Spleen (tissue), 7 donors: ENCODE results near the gene PSMC2.

Experiments used
- CTCF ChIP-seq, 11 experiments: fragments of 200-600 bp in 7 of 11; fragments of 450-650 bp in 4 of 11; sonication (generic) in 4 of 11; IDR thresholded peaks in 8 of 11; conservative IDR thresholded peaks in 3 of 11; 1 replicate in 7 of 11; 2 replicates in 4 of 11; pipeline versions ENCODE4 v1.4.0 to v1.8.0; 2016 to 2021; ENCODE audit warnings: antibody characterized with exemption in 11 of 11, inconsistent platforms in 4 of 11, mild to moderate bottlenecking in 1 of 11
- POLR2A ChIP-seq, 3 donors: fragments of 450-650 bp; IDR thresholded peaks; one replicate each; pipeline ENCODE4 v1.5.1; 2017; ENCODE audit warnings: antibody characterized with exemption in 3 of 3, mild to moderate bottlenecking in 1 of 3
- donor health status: DM: no; HTN: no; CAD: no; lungs with moderate emphysema.
- donor health status: DM: no; HTN: no; CAD: no.
- donor health status: DM: no; HTN: no; CAD: no.

- TF ChIP-seq POLR2A (IDR thresholded peaks at IDR 0.05) = no peak
- TF ChIP-seq CTCF (IDR thresholded peaks at IDR 0.05 in 8 of 11, conservative IDR thresholded peaks at IDR 0.05 in 3 of 11) = no peak
These were observed 3.5 kb upstream of the PSMC2 start for GRCh38 chr7:103343758-103344452.
